CD4-positive, alpha-beta T cell (primary cell): ENCODE data around the gene DLEU7. TPM values are rescaled to one million over a fixed set of nuclear protein-coding genes. Genes with fewer than 3 reads are reported as not detected.

Experiments used
- ATAC-seq: fragments of 200-7000 bp; cut with Tn5 transposase; one replicate; pipeline ENCODE4 v1.10.0; 2022; ENCODE audit warnings: mild to moderate bottlenecking; ENCODE audit not compliant: poor library complexity
- CTCF ChIA-PET: fragments of 350-600 bp; sonication (Branson Sonifier 250); formaldehyde crosslinking; loops from one replicate; lab custom pipeline; 2021; ENCODE audit warnings: antibody characterized with exemption, inconsistent platforms; lab: Charles Lee
- POLR2A ChIA-PET: fragments of 350-600 bp; sonication (Branson Sonifier 250); formaldehyde crosslinking; loops from one replicate; lab custom pipeline; 2021; ENCODE audit warnings: antibody characterized with exemption, inconsistent platforms; lab: Charles Lee
- DNase-seq, 14 experiments: peaks; one replicate each; pipeline ENCODE4 v3.0.0-alpha.2; 2013 to 2020; ENCODE audit warnings: mixed read lengths in 2 of 14
- H3K27ac ChIP-seq, 2 donors: one replicate each; pipeline versions ENCODE4 v1.5.1 to v1.7.0; 2013; ENCODE audit warnings: low read length in 2 of 2, low read depth in 1 of 2, mild to moderate bottlenecking in 1 of 2
- H3K27me3 ChIP-seq, 2 experiments: 1 replicate in 1 of 2; 2 replicates in 1 of 2; pipeline versions ENCODE4 v1.6.1 to v1.7.0; 2013; ENCODE audit warnings: low read length in 2 of 2, control low read depth in 1 of 2, mild to moderate bottlenecking in 1 of 2, moderate library complexity in 1 of 2; ENCODE audit not compliant: insufficient read depth in 2 of 2, control insufficient read depth in 1 of 2
- H3K36me3 ChIP-seq: one replicate; pipeline ENCODE4 v1.6.1; 2013; ENCODE audit warnings: low read length, control low read depth; ENCODE audit not compliant: insufficient read depth
- H3K4me1 ChIP-seq: one replicate; pipeline ENCODE4 v1.6.1; 2013; ENCODE audit warnings: low read length, control low read depth; ENCODE audit not compliant: insufficient read depth
- H3K4me3 ChIP-seq: one replicate; pipeline ENCODE4 v1.5.1; 2013; ENCODE audit warnings: mild to moderate bottlenecking, low read length, moderate library complexity
- H3K9me3 ChIP-seq, 2 experiments: 1 replicate in 1 of 2; 2 replicates in 1 of 2; pipeline versions ENCODE4 v1.6.1 to v1.7.0; 2013; ENCODE audit warnings: low read length in 2 of 2, mild to moderate bottlenecking in 2 of 2, control low read depth in 1 of 2, moderate library complexity in 1 of 2; ENCODE audit not compliant: control insufficient read depth in 1 of 2, insufficient read depth in 1 of 2
- H3K27ac Mint-ChIP-seq: one replicate; pipeline ENCODE4 v1.8.0; 2020; ENCODE audit warnings: mixed read lengths
- H3K27me3 Mint-ChIP-seq: one replicate; pipeline ENCODE4 v1.8.0; 2021; ENCODE audit warnings: mixed read lengths
- H3K36me3 Mint-ChIP-seq: one replicate; pipeline ENCODE4 v1.8.0; 2021; ENCODE audit warnings: low read depth, mixed read lengths
- H3K4me1 Mint-ChIP-seq: one replicate; pipeline ENCODE4 v1.8.0; 2021; ENCODE audit warnings: low read depth, mixed read lengths
- H3K4me3 Mint-ChIP-seq: one replicate; pipeline ENCODE4 v1.8.0; 2020; ENCODE audit warnings: mild to moderate bottlenecking, mixed read lengths
- H3K9me3 Mint-ChIP-seq: one replicate; pipeline ENCODE4 v1.8.0; 2020; ENCODE audit warnings: mixed read lengths
- CTCF ChIP-seq: fragments of 200-600 bp; IDR thresholded peaks from one replicate; pipeline ENCODE4 v1.8.0; 2022; ENCODE audit warnings: antibody characterized with exemption, mild to moderate bottlenecking
- intact Hi-C, 2 experiments: fragments of 100-400 bp; cut with DNase I in 1 of 2; cut with micrococcal nuclease in 1 of 2; formaldehyde crosslinking; loops; one replicate each; pipeline versions ENCODE4 v1.15.1 to v1.9.0; 2023 to 2025; cut with DNase I, micrococcal nuclease
- total RNA-seq, 174 experiments: library from RNA in 2 of 174; stranded (reverse) in 2 of 174; gene quantifications; one replicate each; pipeline ENCODE4 v1.2.3 and lab custom pipeline; 2021 to 2026

DLEU7 gene
- total RNA-seq, 2 experiments from 2014 or later: not detected

GRCh38 chr13:50873991-50874390 lies 30.5 kb upstream of the DLEU7 start:
- DNase-seq (no peak), ATAC-seq (no peak)
- ChIA-PET POLR2A (no interaction called here), CTCF (no interaction called here)
- no peak for TF ChIP-seq CTCF
- H3K9me3 ChIP-seq: peaks cover 0 to 4% of the 10 kb centered on the region in 2 experiments
- no peaks in the 10 kb centered on the region for H3K9me3 Mint-ChIP-seq
- intact Hi-C loops: no loop called here
- no peaks in the 10 kb centered on the region for H3K36me3 ChIP-seq
- H3K4me3 Mint-ChIP-seq: no peak overlapping the region
- no peaks in the 10 kb centered on the region for H3K27me3 ChIP-seq
- no peaks in the 10 kb centered on the region for H3K4me1 ChIP-seq
- no peak overlapping the region for H3K4me3 ChIP-seq
- H3K27me3 Mint-ChIP-seq: no peaks in the 10 kb centered on the region
- no peak overlapping the region for H3K27ac ChIP-seq
- no peak overlapping the region for H3K27ac Mint-ChIP-seq
- H3K4me1 Mint-ChIP-seq: no peaks in the 10 kb centered on the region
- H3K36me3 Mint-ChIP-seq: no peaks in the 10 kb centered on the region

- no peaks in the 10 kb centered on the region for H3K4me1 Mint-ChIP-seq
- no peaks in the 10 kb centered on the region for H3K36me3 Mint-ChIP-seq
- no peak overlapping the region for H3K4me3 ChIP-seq
- H3K27ac Mint-ChIP-seq: no peak overlapping the region
- no peak for DNase-seq
- TF ChIP-seq CTCF: no peak
- intact Hi-C loops: no loop called here
- no peaks in the 10 kb centered on the region for H3K27me3 Mint-ChIP-seq
- no peak overlapping the region for H3K27ac ChIP-seq
- no peaks in the 10 kb centered on the region for H3K36me3 ChIP-seq
- H3K4me3 Mint-ChIP-seq: no peak overlapping the region
- no peaks in the 10 kb centered on the region for H3K4me1 ChIP-seq
- ChIA-PET POLR2A (no interaction called here), CTCF (no interaction called here)
- H3K9me3 Mint-ChIP-seq: no peaks in the 10 kb centered on the region
- peaks cover 0 to 4% of the 10 kb centered on the region in 2 experiments for H3K9me3 ChIP-seq
- no peak for ATAC-seq
- no peaks in the 10 kb centered on the region for H3K27me3 ChIP-seq
Observed at GRCh38 chr13:50873467-50873866, 30.0 kb upstream of the DLEU7 start.

DNA sequence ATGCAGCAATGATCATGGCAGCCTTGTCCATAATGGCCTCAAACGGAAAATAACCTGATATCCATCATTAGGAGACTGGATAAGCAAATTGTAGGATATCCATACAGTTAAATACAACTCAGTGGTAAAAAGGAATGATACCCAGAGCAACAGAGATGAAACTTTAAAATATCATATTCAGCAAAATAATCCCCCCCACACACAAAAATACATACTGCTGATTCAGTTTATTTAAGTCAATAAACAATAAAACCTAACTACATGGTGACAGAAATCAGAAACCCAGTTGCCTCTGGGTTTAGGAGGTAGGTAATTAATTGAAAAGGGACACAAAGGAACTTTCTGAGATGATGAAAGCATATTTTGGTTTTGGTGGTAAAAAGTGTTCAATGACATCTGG lies 27.9 kb upstream of the DLEU7 start:
- Mint-ChIP-seq H3K4me1 (no peaks in the 10 kb centered on the region), H3K36me3 (no peaks in the 10 kb centered on the region), H3K9me3 (no peaks in the 10 kb centered on the region), H3K27me3 (no peaks in the 10 kb centered on the region), H3K4me3 (no peak overlapping the region), H3K27ac (no peak overlapping the region)
- no peak for TF ChIP-seq CTCF
- POLR2A ChIA-PET: no interaction called here
- Histone ChIP-seq H3K27me3 (no peaks in the 10 kb centered on the region), H3K9me3 (peaks cover 0 to 4% of the 10 kb centered on the region in 2 experiments), H3K4me1 (no peaks in the 10 kb centered on the region), H3K36me3 (no peaks in the 10 kb centered on the region), H3K4me3 (no peak overlapping the region), H3K27ac (no peak overlapping the region)
- no peak for DNase-seq
- intact Hi-C loops: no loop called here
- CTCF ChIA-PET: no interaction called here
- ATAC-seq: no peak
